Stimulated activated naive CD8-positive, alpha-beta T cell treated with anti-CD3 and anti-CD28 coated beads, Interleukin-15, Interleukin-2, amounts not matched to agents 100 U/mL and 50 U/mL, for 24 hours (primary cell): Measurements from ENCODE around the gene CCR7.

ENCODE experiments used
- ATAC-seq: fragments of 150-1000 bp; cut with Tn5 transposase; one replicate; pipeline ENCODE4 v1.10.0; 2021
- DNase-seq: peaks from one replicate; pipeline ENCODE4 v3.0.0; 2021

CCR7 gene

DNA sequence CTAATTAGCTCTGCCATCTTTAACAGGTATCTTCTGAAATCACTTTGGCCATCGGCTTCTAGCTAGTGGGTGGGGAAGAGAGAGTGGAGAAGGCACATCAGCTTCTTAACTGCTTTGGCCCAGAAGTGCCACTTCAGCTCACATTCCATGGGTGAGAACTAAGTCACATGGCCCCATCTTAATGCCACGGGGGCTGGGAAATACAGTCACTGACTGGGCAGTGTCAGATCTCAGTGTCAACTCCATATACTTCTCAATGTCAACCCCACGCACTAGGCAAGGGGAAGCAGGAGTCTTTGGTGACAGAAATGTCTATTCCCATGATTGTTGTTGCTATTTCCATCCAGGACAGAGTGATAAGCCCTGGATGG, 29.4 kb downstream of the CCR7 start:
- ATAC-seq (no peak), DNase-seq (no peak)

DNA sequence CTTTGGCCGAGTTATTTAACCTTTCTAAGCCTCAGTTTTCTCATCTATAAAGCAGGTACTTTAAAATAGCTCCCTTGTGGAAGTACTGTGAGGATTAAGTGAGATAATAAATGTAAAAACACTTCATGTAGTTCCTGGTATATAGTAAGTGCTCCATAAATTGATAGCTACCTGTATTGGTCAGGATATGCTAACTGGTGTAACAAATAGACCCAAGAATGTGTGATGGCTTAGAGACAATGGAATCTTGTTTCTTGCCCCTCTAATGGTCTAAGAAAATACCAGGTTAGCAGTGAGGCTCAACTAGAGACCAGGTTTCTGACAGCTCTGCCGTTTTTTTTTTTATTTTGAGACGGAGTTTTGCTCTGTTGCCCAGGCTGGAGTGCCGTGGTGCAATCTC, 29.8 kb downstream of the CCR7 start:
- no peak for ATAC-seq

DNA sequence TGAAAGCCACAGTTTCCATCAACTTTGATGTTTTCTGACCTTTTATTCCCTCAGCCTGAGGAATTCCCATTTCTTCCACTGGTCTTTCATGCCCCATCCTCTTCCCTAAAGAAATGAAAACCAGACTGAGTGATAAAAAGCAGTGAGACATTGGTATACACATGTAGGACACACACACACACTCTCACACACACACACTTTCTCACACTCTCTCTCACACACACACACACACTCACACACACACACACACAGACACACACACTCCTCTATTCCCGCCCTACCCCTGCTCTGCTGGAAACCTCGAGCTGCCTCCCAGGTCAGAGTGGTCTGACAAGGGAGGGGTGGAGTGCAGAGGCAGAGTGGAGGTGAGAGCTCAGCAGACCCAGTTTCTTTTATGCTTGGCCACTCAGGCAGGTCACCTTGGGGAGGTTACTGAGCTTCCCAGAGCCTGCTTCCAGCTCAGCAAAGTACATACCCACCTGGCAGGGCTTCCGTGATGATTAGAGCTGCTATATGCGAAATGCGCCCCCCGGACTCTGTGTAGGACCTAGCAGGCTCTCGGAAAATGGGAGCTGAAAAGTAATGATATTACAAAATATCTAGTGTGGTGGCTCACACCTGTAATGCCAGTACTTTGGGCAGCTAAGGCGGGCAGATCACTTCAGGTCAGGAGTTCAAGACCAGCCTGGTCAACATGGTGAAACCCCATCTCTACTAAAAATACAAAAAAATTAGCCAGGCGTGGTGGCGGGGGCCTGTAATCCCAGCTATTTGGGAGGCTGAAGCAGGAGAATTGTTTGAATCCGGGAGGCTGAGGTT, 30.7 kb downstream of the CCR7 start:
- no peak for ATAC-seq

More for the DNA sequence above, 29.8 kb downstream of the CCR7 start:
- DNase-seq, result no peak

DNA sequence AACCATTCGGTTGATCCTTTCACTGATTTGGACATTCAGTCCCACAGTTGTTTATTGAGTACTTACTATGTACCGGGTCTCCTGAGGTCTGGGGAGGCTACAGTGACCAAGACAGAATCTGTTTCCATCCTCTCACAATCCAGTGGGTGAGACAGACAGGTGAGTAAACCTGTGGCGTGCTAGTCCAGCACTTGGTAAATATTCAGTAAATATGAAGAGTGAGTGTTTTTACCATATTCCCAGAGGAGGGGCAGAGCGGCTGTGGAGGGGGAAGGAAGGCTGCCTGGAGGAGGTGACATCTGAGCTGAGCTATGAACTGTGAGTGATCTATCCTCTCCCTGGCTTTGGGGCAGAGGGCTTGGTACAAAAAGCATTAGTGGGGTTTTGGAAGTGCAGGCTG, 31.4 kb downstream of the CCR7 start:
- no peak for ATAC-seq
- DNase-seq, result no peak

More for the DNA sequence above, 30.7 kb downstream of the CCR7 start:
- no peak for DNase-seq

- ATAC-seq (no peak), DNase-seq (peak; percentile 11)
Measured at GRCh38 chr17:40532520-40533253, 32.6 kb downstream of the CCR7 start.

GRCh38 chr17:40531051-40531991, 34.0 kb downstream of the CCR7 start:
- ATAC-seq (peak; percentile 83), DNase-seq (peak; percentile 91)

DNA sequence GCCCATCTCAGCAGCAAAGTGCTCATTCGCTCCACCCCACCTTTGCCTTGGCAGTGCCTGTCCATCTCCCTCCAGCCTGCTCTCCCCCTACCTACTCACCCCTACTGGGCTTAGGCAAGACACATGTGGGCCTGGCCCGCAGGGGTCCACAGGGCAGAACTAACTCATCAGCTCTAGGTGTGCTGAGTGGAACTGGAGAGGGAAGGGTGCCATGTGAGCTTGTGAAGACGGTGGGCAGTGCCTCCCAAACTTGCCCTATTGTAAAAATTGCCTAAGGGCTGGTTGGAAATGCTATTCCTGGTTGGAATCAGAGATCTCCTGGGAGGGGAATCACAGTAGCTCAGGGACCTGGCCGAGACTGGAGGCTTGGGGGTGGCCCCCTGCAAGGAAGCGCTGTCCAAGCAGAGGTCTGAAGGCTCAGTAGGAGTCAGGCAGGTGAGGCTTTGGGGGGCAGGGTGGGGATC, 34.7 kb downstream of the CCR7 start:
- no peak for ATAC-seq
- peak; percentile 26 for DNase-seq

DNA sequence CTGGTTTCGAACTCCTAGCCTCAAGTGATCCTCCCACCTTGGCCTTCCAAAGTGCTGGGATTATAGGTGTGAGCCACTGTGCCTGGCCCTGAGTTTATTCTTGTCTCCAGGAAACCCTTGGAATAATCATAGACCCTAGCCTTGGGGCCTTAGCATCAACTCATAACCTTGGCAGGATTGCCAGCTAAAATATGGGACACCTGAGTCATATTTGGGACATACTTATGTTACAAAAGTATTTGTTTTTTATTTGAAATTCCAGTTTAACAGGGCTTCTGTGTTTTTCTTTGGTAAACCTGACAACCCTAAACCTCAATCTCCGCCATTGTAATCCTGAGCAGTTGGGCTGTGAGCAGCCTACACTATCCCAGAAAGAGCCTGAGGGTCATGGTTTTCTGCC, 35.3 kb downstream of the CCR7 start:
- DNase-seq (no peak), ATAC-seq (no peak)

GRCh38 chr17:40528692-40529417, 36.4 kb downstream of the CCR7 start:
- ATAC-seq (no peak), DNase-seq (peak; percentile 6)

- ATAC-seq (no peak), DNase-seq (no peak)
Measured at GRCh38 chr17:40526668-40527067, 38.6 kb downstream of the CCR7 start.

DNA sequence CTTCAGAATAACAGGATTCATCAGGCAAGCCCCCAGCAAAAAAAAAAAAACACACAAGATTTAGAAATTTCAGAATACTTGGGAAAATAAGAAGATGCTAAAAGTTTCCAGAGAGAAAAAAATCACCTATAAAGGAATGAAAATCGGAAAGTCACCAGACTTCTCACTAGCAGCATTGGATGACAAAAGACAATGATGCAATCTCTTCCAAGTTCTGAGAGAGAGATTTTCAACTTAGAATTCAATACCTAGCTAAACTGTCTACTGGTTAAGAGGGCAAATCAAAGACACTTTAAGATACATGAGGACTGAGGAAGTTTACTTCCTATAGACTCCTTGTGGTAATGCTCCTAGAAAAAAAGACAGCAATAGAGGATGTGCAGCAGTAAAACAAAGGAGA, 40.0 kb downstream of the CCR7 start:
- ATAC-seq (no peak), DNase-seq (no peak)

DNA sequence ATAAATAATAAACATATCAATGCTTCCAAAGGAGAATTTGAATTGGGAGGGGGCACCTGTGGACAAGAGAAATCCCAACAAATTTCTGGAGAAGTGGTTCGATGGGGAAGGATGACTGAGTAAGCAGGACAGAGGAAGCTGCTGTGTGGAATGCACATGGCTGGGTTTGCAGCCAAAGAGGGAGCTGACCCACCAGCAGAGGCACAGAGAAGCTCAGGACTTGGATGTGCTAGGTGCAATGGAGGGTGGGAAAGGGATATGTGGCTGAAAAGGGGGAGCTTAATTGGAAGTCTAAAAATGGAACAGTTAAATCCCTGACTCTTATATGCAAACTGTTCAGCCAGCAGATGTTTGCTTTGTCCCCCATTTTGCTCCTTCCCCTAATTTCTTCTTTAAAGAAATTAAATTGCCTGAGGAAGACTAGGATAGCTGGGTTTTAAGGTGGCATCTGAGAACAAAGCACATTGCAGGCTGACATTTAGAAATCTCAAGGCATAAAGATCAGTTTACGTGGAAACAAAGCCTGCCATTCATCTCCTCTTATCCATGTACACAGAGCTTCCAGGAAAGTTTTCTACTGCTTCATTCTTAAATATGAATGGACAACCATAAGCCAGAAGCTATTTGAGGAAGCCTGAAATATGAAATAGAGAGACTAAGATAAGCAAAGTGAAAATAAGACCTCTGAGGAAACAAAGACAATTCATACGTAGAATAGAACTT, 40.9 kb downstream of the CCR7 start:
- no peak for ATAC-seq
- DNase-seq, result peak; percentile 1

- DNase-seq, result no peak
Measured at GRCh38 chr17:40522961-40523310, 42.3 kb downstream of the CCR7 start.

DNA sequence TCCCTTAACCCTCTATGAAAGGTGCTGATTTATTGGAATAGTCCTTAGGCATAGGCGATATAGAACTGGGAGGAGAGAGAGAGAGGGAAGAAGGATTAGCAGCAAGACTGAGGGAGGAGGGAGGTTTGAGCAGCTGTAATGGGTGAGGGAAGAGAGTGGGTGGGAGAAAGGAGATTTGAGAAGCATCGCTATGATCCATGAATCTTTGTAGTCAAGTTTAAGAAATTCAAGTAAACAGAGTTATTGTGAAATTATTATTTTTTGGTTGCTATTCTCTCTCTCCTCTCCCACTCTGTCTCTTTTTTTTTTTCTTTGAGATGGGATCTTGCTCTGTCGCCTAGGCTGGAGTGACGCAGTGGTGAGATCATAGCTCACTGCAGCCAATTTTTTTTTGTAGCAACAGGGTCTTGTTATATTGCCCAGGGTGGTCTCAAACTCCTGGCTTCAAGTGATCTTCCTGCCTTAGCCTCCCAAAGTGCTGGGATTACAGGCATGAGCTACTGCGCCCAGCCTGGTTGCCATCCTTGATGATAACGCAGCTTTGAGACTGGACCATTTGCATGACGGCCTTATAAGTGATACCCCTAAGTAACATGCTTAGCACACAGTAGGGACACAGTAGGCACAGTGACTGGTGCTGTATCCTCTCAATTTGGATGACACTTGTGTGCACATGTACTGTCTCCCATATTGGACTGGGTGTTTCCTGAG, 42.9 kb downstream of the CCR7 start:
- DNase-seq (no peak), ATAC-seq (no peak)

More at GRCh38 chr17:40522961-40523310, 42.3 kb downstream of the CCR7 start:
- no peak for ATAC-seq

GRCh38 chr17:40520991-40521453, 44.2 kb downstream of the CCR7 start:
- ATAC-seq (no peak), DNase-seq (no peak)

GRCh38 chr17:40519089-40519775, 46.0 kb downstream of the CCR7 start:
- ATAC-seq (no peak), DNase-seq (no peak)

GRCh38 chr17:40518401-40519088, 46.7 kb downstream of the CCR7 start:
- DNase-seq (no peak), ATAC-seq (no peak)

DNA sequence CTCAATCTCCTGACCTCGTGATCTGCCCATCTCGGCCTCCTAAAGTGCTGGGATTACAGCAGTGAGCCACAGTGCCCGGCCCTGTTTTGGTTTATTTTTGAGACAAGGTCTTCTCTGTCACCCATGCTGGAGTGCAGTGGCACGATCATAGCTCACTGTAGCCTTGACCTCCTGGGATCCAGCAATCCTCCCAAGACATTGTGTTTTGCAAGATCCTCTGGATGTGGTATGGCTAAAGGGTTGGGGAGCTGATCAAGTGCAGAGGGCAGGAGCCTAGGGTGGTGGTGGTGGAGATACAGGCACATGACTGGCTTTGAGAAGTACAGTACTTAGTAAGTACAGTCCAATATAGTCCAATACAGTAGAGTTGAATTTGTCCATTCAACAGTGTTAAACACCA, 47.3 kb downstream of the CCR7 start:
- no peak for ATAC-seq
- DNase-seq, result no peak

GRCh38 chr17:40517286-40517662, 48.0 kb downstream of the CCR7 start:
- ATAC-seq (no peak), DNase-seq (no peak)
